EH (cell line): ENCODE data around the gene CDRT4.

Experiments
- DNase-seq: peaks from one replicate; pipeline ENCODE4 v3.0.0-alpha.2; 2015; ENCODE audit warnings: low read depth

The CDRT4 gene

DNA sequence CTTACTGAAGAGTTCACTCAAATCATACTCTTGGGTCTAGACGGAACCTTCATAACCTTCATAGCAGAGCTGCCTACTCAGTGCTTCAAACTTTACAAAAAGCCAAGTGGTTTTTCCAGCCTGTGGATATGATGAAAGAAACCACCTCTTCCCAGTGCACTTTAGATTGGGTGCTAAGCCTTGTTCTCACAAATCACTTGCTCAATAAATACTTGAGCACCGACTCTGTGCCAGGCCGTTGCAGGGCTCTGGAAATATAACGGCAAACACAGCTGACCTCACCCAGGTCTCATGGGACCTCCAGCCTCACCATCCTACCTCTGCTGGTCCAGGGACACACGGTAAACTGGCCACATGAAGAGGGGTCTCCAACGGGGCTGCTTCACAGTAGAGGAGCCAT, 35.7 kb downstream of the CDRT4 start:
- DNase-seq: no peak

DNA sequence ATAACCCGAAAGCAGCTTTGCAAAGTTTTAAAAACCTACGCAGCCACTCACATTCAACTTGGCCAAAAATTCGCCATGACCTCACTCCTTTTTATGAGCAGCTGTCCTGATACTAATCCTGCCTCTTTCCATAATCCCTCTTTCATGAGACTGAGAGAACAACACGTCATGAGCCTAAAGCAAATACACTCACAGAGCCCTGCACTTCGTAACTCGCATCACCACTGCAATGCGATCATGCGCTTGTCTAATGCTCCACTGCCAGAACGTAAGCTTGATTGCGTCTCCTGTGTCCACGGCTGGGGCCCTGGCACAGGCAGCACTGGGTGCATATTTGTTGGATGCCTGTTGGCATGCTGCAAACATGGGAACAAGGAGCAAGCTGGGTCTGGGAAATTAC, 36.2 kb downstream of the CDRT4 start:
- DNase-seq: no peak

DNA sequence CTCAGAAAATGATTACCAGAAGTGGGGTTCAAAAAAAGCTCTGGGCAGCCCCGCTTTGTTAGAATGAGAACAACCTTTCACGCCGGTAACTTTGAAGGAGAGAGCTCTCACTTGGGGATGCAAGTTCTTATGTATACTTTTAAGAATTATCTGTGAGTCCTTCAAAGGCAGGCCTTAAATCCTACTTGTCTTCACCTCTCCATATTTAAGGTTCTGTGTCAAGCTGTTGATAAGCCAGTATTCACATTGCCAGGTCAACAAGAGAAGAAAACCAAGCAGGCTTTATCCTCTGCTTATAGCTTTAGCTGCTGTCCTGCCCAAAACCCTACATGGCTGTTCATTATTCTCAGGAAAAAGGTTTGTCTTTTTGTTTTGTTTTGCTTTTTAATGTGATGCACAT, 42.9 kb downstream of the CDRT4 start:
- DNase-seq: no peak

DNA sequence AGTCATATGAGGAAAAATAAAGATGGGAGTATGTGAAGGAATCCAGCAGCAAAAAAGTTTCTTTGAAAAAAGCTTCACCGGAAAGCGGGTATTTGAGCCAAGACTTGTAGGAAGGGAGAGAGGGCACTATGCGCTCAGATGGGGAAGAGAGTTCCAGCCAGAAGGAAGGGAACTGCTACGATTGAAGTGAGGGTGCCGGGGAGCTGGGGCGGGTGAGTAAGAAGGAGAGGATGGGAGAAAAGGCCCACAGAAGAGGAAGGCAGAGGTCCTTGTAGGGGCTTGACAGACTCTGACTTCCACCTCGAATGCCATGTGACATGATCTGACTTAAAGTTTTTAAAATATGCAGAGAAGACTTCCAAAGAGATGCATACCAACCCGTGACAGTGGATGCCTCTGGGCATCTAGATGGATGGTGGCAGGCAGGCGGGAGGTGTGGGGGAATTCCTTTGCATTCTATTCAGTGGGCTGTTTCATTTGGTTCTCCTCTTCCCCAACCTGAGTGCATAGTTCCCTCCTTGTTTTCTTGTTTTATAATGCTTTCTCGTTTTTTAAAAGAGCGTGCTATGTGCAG, 44.9 kb downstream of the CDRT4 start:
- DNase-seq: peak; percentile 55

DNA sequence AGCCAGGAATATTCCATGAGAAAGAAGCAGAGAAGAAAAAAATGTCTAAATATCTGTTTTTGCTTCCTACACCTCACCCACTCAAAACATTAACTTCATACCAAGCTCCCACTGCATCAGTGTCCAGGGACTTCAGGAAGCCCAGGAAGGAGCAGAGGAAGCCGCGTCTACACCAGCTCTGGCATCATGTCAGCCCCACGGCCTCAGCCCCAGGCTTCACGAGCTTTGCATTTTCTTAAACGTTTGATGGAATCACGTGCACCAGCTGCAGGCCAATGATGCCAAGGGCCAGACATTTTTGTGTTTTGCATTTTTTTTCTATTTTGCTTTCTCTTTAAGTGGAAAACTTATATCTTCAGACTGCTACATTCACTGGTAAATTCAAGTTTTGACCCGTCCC, 48.6 kb downstream of the CDRT4 start:
- DNase-seq: peak; percentile 44

DNA sequence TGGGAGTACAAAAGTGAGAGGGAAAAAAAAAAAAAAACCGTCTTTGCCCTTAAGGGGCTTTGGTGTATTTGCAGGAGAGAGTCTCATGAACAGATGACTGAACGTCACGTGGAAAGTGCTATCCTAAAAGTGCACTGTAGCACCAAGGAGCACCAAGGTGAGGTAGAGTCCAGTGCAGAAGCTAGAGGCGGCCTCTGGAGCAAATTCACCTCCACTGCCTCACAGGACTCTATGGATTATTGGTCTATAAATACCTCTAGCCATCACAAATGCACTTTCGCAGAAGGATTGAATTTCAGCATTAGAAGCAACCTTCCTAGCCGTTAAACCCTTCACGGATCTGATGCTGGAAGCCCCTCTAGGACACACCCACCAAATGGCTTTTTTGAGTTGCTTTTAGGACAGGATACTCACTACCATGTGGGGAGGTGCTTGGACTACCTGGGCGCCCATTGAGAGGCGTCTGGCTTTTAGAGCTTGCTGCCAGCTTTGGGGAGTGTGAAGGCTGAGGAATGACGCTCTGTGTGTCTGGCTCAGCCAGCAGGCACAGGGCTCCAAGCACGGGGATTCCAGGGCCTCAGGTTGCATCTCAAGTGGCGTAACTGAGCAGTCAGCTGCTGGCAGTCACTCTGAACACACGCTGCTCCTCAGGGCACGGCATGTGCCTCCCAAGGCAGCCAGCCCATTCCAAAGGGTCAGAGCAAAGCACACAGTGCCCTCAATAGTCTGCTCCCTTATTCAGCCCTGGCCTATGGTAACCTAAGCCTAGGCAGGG, 52.7 kb downstream of the CDRT4 start:
- no peak for DNase-seq

DNA sequence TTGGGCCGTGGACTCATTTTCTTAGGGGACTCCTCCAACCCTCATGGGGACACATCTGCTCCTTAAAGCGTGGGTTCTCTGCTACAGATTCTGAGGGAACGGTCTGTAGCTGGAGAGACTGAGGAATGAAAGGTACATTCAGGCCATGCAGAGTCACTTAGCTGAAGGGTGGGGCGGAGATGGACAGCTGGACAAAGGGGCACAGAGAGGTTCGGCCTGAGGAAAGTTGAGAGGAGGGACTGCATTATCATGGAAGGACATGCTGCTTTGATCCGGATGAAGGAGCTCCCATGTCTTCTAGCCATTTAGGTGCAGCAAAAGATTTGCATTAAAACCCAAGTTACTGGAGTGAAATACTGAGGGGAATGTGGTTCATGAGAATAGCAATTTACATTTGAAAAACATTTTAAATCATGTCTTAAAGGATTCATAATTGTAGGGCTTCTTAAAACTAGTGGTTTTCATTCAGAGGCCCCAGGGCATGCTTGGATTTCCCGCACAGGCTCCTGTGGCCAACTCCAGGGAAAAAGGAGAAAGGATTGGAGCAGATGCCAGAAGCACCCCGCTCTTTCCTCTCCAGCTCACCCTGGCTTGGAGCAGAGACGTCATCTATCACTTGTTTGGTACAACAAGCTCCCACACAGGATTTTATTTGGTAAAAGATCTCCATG, 54.2 kb downstream of the CDRT4 start:
- peak; percentile 13 for DNase-seq

DNA sequence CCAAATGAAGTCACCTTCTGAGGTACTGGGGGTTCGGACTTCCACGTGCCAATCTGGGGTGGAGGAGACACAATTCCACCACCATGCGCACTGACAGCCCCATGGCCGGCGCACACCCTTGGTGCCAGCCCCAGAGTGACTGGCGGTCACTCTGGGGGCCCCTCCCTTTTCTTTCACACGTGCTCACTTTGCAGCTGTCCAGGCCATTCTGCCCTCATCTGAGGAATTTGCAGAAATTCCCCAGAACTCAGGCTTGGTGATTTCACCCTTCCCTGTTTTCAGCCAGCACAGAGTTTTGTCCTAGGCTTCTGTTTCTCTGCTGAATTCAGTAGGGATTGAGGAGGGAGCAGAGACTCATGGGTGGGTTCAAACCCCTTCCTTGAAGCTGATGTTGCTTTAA, 54.8 kb downstream of the CDRT4 start:
- DNase-seq: no peak

DNA sequence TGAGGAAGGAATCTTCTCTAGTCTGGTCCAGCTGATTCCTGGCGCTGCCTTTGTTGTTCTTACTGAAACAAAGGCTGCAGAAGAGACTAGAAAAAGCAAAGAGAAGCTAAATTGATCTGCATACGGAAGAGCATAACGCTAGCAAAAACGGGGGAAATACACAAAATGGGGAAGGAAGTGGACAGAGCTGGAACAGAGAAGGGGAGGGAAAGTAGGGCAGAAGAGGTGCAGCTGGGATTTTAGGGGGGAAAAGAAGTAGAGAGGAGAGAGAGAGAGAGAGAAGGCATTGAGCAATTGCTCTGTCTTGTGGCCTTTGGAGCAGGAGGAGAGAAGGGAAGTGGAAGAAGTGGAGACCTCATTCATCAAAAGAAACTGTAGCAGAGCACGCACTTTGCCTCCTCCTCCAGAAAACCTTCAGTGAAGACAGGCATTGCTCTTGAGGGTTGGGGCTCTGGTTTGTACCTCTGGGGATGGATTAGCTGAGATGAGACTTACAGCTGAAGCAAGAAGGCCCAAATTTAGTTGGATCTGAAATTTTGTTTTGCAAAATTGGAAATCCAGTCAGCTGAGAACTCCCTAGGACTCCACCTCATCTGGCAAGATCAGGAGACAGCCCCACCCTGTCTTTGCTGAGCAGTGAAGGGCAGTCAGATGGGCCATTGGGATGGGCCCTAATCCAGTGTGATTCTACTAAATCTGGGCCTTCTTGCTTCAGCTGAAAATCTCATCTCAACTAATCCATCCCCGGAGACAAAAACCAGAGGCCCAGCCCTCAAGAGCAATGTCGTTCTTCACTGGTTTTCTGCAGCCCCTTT, 55.8 kb downstream of the CDRT4 start:
- DNase-seq: no peak

DNA sequence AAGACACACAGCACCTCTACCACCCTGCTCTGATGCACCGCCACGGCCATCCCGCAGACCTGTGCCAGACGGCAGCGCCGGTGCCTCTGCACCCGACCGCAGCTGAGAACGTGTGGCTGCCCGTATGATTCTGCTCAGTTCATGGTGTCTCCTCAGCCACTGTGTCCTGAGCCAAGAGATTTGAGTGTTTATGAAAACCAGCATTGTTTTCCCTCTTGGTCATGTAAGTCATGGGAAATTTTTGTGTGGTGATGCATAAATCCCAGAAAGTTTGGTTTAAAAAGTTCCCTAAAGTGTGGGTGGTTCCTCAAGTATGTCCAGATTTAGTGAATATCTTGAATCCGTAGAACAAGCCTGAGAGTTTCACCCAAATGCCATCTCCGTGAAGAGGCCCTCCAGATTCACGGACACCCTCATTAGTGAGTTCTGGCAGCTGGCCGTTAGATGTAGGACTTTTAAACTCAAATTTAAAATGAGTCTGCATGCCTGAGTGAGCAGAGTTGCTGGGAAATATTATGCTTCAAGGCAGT, 57.6 kb downstream of the CDRT4 start:
- peak; percentile 97 for DNase-seq

DNA sequence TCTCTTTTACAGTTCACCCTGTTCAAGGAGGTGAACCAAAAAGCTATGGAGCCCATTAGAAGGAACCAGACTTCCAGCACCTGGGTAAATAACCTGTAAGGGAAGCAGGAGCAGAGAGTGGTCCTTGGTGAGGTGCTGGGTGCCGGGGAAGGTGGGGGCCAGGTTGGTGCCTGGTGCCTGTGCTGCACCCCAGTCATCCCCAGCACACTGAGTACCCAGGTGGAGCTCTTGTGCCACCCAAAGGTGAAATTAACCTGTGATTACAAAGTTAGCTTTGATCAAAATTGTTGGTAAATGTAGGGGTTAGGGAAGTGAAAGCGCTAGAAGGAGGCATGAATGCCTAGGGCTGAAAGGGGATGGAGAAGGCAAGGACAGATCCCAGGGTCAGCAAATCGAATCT, 58.6 kb downstream of the CDRT4 start:
- no peak for DNase-seq

DNA sequence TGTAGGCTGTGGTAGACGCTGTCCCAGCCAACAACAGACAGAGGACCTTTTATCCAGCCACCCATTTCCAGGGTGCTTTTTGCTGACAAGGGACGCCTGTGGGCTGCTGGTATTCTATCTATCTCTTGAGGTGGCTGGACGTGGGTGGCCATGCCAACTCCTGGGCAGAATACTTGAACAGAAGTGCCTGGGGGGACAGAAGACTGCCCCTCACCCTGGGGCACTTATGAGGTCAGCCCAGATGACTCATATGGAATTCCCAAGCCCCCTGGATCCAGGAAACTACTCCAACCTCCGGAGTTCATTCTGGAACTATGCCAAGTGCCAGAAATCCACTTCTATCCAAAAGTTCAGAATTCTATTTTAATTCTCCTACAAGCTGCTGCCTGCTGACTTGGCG, 61.3 kb downstream of the CDRT4 start:
- DNase-seq: peak; percentile 24

DNA sequence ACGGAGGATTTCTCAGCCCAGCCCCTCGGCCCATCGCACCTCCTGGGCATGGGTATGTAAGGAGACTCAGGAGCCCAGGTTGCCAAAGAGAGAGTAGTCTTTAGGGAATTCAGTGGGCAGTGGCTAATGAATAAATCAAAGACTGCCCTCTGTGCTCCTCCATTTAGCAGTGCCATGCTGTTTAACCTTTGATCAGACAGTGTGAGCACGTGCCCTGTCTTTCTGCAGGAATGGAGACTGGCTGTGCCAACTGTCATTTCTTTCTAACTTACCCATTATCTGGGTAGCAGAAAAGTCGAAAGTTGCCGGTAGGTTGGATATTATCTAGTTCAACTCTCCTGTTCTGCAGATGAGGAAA, 62.4 kb downstream of the CDRT4 start:
- no peak for DNase-seq

DNA sequence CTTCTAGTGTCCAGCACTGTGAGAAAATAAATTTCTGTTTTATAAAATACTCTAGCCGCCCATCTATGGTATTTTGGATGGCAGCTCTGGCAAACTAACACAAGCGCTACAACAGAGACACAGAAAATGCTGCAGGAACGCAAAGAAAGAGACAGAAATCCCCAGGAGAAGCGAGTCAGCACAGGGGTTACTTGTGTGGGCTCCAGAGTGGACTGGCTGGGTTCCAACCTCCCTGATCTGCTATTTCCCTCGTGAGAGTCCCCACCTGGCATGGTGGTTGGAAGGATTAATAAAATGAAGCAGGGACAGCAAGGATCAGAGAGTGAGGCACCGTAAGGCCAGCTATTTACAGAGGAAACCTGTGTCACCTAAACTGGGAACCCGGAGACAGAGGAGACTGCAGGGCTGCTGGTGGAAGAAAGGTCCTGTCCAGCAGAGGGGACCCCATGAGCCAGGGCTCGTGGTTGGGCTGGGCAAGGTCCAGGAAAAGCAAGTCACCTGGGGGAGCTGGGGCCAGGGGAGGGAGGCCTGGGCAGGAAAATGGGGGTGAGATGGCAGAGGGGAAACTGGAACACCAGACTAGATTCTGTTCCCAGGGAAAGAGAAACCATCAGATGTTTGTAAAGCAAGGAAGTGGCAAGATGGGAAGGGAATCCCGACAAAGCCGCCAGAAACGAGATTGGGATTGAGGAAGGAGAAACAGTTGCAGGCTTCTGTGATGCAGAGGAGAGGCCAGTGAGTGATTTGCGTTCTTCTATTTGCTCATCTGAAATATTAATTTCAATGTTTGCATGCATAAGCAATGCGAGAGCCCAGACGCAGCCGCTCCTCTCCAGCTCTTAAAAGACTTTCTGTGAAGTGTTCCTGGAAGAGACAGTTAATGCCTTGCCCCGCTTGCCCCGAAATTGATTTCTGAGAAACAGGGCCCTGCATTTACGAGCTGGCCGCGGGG, 63.0 kb downstream of the CDRT4 start:
- DNase-seq: no peak

DNA sequence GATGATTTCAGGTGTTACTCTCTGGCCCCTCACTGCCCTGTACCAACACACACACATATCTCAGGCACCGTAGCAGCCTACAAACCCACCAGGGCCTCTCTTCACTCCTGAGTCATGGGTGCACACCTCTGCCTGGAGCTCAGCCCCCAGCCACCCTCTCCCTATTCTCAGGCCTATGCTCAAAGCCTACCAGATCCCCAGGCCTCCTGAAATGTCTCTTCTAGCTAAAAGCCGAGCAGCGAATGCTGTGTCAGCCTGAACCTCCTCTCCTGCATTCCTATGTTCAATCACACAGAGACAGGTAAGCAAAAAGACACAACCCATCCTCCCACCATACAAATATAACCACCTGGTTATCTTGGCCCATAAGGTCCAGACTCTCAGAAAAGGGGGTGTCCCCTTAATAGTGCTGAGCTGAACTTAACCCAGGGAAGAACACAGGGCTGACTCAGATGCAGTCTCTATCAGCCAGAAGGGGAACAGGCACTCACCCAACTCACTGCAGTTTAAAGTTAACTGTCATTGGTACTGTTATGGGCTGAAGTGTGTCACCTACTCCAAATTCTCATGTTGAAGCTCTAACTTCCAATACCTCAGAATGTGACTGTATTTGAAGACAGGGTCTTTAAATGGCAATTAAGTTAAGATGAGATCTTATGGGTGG, 64.0 kb downstream of the CDRT4 start:
- no peak for DNase-seq

DNA sequence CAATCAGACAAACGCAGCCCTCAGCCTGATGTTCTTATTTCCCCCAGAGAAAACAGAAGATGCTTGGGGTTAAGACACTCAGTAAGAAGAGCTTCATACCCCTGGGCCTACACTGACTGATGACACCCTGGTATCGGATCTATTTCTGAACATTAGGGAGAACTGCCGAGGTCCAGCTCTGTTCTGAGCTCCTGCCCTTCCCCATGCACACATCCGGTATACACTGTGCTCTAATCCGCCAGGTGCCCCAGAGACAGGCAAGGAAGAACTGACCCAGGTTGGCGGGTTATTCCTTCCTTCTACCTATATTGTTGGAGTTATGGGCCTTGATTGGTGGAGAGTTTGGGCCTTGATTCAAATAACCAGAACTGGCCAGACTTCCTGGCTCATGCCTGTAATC, 68.0 kb downstream of the CDRT4 start:
- no peak for DNase-seq

DNA sequence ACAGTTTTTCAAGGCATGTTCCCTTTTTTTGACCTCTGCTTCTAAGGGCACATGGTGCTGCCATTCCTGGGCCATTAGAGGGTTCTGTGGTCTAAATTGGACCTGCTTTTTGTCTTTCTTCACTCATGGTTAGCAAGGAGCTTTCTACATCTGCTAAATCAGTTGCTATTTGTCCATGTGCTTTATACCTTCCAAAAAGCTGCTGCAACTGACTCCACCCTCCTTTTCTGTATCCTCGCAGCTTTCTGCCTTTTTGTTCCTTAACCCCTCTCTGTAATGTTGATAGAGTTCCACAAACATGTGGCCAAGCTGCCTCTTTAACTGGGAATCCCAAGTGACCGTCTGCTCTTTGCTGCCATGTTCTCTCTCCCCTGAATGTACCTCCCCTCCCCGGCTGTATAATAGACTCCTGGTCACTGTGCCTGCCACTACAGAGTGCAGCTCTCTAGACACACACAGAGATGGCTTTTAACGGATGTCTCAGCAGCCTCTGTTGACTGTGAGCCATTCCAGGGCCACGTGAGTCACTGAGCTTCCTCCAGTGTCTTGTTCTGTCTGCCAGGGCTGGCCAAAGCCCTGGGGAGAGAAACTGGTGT, 68.6 kb downstream of the CDRT4 start:
- peak; percentile 89 for DNase-seq

DNA sequence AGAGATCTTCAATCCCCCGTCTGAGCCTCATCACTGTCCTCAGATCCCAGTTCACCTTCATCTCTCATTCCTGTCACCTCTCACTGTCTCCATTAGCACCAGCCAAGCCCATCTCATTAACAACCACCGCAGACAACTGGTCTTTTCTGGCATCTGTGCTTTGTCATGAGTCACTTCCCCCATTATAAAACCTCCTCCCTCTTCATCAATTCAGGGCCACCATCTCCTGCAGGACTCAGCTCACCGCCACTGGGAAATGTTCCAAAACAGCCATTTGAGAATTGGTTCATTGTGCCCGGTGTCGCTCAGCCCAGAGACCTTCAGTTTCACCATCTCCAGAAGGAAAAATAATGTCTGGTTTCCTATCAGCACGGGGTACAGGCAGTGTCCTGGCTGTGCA, 69.1 kb downstream of the CDRT4 start:
- peak; percentile 84 for DNase-seq

DNA sequence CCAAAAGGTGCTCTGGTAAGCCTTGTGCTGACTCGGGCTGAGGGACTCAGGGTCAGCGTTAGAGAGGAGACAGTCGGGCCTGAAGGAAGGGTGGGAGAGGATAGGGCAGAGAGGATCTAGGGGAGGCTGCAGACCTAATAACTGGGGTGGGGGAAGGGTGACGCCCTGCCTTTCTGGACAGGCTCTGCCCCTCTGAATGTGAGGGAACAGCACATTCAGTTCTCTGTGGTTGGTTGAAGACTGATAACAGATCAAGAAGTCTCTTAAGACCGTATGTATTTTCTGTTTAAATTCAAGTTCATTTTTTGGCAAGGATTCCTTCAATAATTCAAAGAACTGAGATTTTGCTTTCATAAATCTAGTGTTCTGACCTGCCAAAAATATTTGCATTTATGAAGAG, 69.8 kb downstream of the CDRT4 start:
- DNase-seq: no peak

DNA sequence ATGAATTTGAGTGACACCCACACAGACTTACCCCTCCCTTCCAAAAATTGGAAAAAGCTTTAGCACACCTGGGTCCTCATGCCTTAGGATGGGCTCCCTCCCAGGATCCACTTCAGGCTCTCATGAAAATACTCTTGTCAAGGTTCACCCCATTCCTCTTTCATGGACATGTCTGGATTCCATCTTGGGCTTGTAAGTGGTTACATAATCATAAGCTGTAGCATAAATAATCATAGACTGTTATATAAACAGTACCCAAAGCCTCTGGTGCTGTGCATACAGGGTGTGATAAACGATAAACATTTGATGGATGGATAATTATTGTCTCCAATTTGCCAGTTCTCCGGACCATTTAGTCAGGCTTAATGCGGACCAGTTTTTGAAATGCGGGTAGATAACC, 72.3 kb downstream of the CDRT4 start:
- DNase-seq: no peak
